ENCODE measurements around the gene NRDC. TPM values are rescaled to one million over a fixed set of nuclear protein-coding genes. Genes with fewer than 3 reads are reported as not detected.

The NRDC gene
- 127 TPM for total RNA-seq (ENCODE audit: unreplicated experiment)
- long read RNA-seq, transcript NRDC-201 (31 exons, 3,691 nt), result major isoform, 8 of 29 reads
- long read RNA-seq, transcript NRDC-211 (2 exons, 1,020 nt), result minor isoform, 7 of 29 reads
- long read RNA-seq, partial matches to known transcripts, result 8 of 29 reads
- long read RNA-seq, other reads (novel, unspliced or antisense), result 4 of 29 reads

DNA sequence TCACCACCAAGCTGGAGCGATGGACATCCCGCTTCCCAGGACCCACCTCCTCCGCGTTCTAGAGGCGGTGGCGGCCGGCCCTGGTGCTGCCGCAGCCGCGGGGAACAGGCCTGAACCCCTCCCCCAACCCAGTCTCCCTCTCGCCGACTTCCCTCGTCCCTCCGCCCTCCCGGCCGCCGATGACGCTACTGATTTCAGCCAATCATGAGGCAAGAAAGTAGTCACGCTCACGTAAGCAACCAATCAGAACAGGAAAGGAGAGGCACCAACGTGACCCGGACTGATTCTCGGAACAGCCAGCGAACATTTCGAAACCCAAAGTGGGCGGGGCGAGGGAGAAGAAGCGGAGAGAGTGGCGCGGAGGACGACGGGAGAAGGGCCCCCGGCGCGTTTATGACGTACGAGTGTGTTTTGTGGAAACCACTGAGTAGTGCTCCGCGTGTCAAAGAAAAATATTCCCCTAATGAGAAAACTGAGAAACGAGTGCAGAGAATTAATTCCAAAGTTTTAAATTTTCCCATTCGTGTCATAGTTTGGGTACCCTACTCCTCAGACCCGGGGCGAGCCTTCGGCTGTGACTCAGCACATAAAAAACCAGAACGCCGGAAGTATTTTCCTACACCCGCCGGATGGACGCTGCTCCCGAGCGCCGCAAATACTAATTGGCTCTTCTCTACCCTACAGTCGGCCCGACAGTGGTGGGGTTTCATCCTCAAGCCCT is at the start of gene NRDC:
Gene NRDC (minus strand): TSS at position 112 of the 721 bp plus-strand sequence. CDS start 112 bp downstream, outside the sequence.
- no peak within 1 kb of the TSS for H3K4me3 Mint-ChIP-seq (ENCODE audit: unreplicated experiment)
- peaks cover 11% of the 10 kb centered on the region for H3K4me1 Mint-ChIP-seq (ENCODE audit: low read depth, unreplicated experiment)
- TF ChIP-seq, protein P1, sequence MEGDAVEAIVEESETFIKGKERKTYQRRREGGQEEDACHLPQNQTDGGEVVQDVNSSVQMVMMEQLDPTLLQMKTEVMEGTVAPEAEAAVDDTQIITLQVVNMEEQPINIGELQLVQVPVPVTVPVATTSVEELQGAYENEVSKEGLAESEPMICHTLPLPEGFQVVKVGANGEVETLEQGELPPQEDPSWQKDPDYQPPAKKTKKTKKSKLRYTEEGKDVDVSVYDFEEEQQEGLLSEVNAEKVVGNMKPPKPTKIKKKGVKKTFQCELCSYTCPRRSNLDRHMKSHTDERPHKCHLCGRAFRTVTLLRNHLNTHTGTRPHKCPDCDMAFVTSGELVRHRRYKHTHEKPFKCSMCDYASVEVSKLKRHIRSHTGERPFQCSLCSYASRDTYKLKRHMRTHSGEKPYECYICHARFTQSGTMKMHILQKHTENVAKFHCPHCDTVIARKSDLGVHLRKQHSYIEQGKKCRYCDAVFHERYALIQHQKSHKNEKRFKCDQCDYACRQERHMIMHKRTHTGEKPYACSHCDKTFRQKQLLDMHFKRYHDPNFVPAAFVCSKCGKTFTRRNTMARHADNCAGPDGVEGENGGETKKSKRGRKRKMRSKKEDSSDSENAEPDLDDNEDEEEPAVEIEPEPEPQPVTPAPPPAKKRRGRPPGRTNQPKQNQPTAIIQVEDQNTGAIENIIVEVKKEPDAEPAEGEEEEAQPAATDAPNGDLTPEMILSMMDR (IDR thresholded peaks at IDR 0.05; ENCODE audit: partially characterized antibody, unreplicated experiment), result no peak

DNA sequence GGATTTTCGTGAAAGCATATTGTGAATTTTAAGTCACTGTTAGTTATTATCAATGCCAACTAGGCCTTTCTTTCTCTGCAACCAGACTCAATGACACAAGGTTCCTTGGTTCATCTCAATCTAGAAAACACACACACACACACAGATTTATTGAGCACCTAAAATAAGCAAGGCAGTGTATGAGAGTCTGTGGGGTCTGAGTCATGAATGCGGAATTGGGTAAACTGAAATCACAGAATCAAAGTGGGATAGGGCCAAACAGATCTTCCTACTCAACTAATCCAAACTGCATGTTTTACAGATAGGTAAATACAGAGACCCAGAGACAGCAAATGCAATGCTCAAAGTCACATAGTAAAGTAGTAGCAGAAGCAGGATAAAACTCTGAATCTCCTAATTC is 48.5 kb upstream of the NRDC start:
- no peak overlapping the region for H3K27ac Mint-ChIP-seq (ENCODE audit: unreplicated experiment)
- TF ChIP-seq, protein P1 (IDR thresholded peaks at IDR 0.05; ENCODE audit: partially characterized antibody, unreplicated experiment), result no peak
- H3K36me3 Mint-ChIP-seq (ENCODE audit: unreplicated experiment), result no peaks in the 10 kb centered on the region
- peaks cover 1% of the 10 kb centered on the region for H3K4me1 Mint-ChIP-seq (ENCODE audit: low read depth, unreplicated experiment)
- no peaks in the 10 kb centered on the region for H3K27me3 Mint-ChIP-seq (ENCODE audit: unreplicated experiment)
- H3K4me3 Mint-ChIP-seq (ENCODE audit: unreplicated experiment), result no peak overlapping the region
- H3K9me3 Mint-ChIP-seq (ENCODE audit: unreplicated experiment), result no peaks in the 10 kb centered on the region
- no peak for DNase-seq

More for the DNA sequence above, at the start of gene NRDC:
- Mint-ChIP-seq H3K36me3 (ENCODE audit: unreplicated experiment) (no peaks in the 10 kb centered on the region), H3K27me3 (ENCODE audit: unreplicated experiment) (peaks cover 2% of the 10 kb centered on the region), H3K9me3 (ENCODE audit: unreplicated experiment) (no peaks in the 10 kb centered on the region), H3K27ac (ENCODE audit: unreplicated experiment) (no peak within 1 kb of the TSS)
- peak; percentile 99 for DNase-seq

DNA sequence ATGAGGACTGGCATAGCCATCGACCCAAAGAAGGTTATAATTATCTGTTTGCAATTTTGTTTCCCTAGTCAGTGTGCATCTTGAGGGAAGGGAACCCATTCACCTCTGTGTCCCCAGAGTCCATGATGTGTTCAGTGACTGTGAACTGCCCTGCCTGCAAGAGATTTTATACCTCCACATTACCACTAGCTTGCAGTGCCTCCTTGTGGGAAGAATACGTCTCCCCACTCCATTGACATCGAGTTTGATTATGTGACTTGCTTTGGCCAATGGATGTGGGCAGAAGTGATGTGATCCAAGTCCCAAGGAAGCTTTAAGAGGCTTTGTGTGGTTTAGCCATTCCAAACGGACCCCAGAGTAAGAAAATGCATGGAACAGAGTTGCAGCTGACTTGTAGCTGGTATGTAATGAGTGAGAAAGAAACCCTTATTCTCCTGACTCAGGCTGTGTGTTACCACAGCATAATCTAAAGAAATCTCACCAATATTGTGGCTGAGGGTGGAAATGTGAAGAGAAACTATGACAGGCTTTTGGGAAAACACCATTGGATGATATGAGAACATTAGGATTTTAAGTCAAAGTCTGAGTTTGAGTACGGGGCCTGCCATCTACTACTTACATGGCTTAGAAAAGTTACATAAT is 47.8 kb upstream of the NRDC start:
- Mint-ChIP-seq H3K4me3 (ENCODE audit: unreplicated experiment) (no peak overlapping the region), H3K27ac (ENCODE audit: unreplicated experiment) (no peak overlapping the region), H3K27me3 (ENCODE audit: unreplicated experiment) (no peaks in the 10 kb centered on the region)

DNA sequence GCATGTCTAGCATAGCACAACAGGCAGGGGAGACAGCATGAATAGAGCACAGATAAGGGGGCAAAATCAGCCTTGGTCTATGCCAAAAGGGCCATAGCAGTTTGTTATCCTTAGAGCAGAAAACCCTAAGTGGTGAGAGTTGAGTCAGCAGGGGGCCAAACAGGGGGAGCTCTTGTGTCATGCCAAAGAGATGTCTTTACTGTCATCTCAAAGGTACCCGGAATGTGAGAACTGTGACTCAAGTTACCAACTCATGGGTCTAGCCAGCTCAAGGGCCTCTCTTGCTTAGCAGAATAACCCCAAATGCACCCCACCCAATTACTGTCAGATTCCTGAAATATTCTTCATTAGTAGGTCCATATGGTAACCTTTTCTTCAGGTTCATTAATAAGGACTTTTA is 45.9 kb upstream of the NRDC start:
- DNase-seq, result no peak
- Mint-ChIP-seq H3K36me3 (ENCODE audit: unreplicated experiment) (no peaks in the 10 kb centered on the region), H3K27me3 (ENCODE audit: unreplicated experiment) (no peaks in the 10 kb centered on the region), H3K9me3 (ENCODE audit: unreplicated experiment) (no peaks in the 10 kb centered on the region), H3K4me3 (ENCODE audit: unreplicated experiment) (no peak overlapping the region), H3K27ac (ENCODE audit: unreplicated experiment) (no peak overlapping the region), H3K4me1 (ENCODE audit: low read depth, unreplicated experiment) (peaks cover 10% of the 10 kb centered on the region)
- TF ChIP-seq, protein P1 (IDR thresholded peaks at IDR 0.05; ENCODE audit: partially characterized antibody, unreplicated experiment), result no peak

More for the DNA sequence above, 47.8 kb upstream of the NRDC start:
- no peaks in the 10 kb centered on the region for H3K9me3 Mint-ChIP-seq (ENCODE audit: unreplicated experiment)
- no peak for DNase-seq
- no peaks in the 10 kb centered on the region for H3K36me3 Mint-ChIP-seq (ENCODE audit: unreplicated experiment)
- H3K4me1 Mint-ChIP-seq (ENCODE audit: low read depth, unreplicated experiment), result peaks cover 5% of the 10 kb centered on the region
- TF ChIP-seq, protein P1 (IDR thresholded peaks at IDR 0.05; ENCODE audit: partially characterized antibody, unreplicated experiment), result no peak

- no peak overlapping the region for H3K27ac Mint-ChIP-seq (ENCODE audit: unreplicated experiment)
Observed at GRCh38 chr1:51922040-51922439, 43.5 kb upstream of the NRDC start.

More at GRCh38 chr1:51922040-51922439, 43.5 kb upstream of the NRDC start:
- H3K9me3 Mint-ChIP-seq (ENCODE audit: unreplicated experiment), result no peaks in the 10 kb centered on the region
- H3K36me3 Mint-ChIP-seq (ENCODE audit: unreplicated experiment), result no peaks in the 10 kb centered on the region
- peaks cover 11% of the 10 kb centered on the region for H3K4me1 Mint-ChIP-seq (ENCODE audit: low read depth, unreplicated experiment)
- no peak for DNase-seq
- no peaks in the 10 kb centered on the region for H3K27me3 Mint-ChIP-seq (ENCODE audit: unreplicated experiment)
- no peak overlapping the region for H3K4me3 Mint-ChIP-seq (ENCODE audit: unreplicated experiment)
- TF ChIP-seq, protein P1 (IDR thresholded peaks at IDR 0.05; ENCODE audit: partially characterized antibody, unreplicated experiment), result no peak
